ENCODE data around the gene TMEM53.

The TMEM53 gene

DNA sequence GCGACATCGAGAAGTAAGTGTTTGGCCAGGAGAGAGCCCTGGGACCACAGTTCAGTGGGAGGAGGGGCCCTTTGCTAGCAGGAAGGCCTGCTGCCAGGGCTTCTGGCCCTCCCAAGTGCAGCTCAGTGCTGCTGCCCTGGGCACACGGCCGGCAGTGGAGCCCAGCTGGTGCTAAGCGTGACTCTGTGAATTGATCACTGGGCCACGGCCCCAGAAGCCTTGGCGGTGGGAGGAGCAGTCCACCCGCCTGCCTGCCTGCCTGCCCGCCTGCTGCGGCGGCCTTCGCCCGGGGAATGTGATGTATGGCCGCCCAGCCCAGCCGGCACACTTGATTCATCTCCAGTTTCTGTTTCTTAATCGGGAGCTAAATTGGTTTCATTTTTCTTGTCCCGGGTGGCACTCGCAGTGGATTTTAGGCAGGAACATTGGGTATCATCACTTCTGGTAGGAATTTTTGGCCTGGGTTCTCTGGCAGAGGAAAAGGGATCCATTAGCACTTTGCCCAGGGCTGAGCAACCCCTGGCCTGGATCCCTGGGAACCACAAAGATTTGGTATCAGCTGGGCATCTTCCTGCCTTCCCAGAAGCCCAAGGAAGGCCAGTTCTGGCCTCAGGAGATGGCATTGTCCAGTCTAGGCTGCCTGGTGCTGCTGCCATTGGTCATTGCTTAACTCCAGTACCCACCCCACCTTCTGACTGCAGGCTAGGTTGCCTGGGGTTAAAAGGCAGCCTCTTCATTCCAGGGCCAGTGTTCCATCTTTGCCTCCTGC is 28.6 kb downstream of the TMEM53 start:
- DNase-seq = no peak

DNA sequence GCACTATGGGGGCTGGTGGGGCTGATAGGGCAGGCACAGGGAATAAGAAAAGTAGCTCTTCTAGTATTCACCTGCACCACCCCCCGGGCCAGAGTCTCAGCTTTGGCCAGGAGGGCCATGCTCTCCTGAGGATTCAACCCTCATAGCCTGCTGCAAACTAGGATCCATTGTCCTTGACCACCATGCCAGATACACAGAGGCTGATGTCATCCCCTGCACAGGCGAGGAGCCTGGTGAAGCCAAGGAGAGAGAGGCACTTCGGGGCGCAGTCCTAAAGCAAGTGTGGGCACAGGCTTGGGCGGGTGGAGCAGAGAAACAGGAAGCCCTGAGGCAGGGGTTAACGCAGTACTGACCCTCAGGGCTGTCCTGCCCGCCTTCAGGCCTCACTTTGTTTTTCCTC is 29.5 kb downstream of the TMEM53 start:
- DNase-seq = no peak

DNA sequence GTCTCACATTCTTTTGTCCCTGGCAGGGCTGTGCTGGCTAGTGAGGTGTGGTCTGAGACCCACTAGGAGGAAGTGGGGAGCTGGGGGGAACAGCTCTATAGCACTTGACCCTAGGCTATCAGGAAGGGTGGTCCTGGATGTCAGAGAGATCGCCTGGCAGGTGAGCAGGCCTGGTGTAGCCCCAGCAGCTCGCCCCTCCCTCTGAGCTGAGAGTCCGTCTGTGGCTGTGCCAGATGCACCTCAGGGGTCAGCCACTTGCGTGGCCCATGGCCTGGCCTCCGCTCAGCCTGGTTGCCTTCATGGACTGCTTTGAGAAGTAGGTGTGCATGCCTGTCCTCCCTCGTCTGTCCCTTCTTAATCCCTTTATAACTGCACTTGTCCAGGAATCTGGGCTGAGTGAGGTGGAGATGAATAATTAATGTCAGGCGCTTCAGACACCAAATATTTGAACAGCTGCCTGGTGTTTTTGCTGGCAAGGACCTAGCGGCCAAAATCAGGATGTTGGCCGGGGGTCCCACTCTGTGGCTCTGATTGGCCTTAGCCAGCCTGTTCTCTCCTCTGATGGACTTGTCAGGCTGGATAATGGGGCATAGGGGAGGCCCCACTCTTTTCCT is 30.5 kb downstream of the TMEM53 start:
- no peak for DNase-seq

DNA sequence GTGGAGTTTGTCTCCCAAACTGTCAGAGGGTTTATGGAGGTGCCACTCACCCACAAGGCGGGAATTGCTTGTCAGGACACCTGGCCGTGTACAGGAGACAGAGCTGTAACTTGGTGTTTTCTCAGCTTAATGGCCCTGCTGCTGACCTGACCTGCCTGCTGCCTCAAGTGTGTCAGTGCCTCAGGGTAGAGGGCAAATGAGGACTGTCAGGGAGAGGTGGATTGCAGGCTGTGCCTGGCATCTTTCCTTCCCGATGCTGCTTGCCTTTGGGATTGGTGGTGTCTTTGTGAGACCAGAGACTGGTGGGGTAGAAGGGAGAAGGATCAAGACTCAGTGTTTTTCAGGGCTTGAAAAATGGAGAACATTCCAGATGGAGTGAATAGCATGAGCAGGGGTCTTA is 31.4 kb downstream of the TMEM53 start:
- DNase-seq = no peak

DNA sequence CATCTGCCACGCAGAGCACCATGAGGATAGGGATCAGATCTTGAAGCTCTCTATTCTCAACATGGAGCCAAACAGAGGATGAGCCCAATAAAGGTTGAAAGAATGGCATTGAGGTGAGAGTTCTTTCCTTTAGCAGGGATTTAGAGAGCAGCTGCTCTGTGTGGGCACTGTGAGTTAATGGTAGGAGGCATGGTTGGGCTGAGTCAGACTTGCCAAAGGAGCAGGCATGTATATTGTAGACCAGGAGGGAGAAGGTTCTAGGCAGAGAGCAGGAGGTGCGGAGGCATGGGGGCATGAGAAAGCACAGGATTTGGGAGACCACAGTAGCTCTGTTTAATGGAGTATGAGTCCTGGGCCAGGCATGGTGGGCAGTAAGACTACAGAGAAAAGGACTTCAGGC is 32.0 kb downstream of the TMEM53 start:
- DNase-seq = no peak

DNA sequence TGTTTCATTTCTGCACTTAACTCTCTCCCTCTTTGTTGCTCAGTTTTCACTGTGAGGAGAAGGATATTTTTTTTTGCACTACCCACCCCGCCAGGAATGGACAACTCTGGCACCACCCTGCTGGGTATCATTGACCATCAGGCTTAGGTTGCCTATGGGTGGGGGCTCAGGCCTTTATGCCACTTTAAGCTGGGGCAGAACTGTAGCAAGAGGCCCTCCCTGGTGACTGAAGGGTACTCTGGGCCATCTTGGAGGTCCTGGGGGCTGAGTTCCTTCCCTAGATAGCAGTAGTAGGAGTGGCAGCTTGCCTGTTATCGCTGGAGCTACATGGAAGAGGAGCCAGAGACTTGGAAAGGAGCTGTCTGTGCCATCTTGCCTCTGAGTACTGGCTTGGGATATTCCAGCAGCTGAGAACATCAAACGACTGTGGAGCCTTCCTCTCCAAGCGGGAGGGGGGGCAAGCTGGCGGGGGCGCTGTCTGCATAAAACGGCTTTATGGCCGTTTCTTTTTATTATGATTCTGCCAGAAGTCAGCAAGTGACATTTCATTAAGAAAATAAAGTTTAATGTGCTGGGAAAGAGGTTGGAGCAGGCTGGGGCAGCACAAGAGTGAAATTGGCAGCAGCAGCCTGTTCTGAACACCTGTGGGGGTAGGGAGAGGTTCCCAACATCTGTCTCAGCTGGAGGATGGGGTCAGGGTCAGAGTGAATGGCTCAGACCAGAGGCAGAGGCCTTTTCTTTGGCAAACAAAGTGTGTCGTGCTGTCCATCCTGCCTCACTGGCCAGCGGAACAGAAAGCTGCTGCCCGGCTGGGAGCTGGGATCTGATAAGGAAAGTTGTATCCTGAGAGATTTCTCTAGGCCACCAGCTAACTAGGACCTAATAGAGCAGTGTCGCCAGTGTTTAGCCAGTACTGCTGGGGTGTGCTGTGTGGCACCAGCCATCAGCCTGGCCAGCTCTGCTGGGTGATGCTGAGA is 32.9 kb downstream of the TMEM53 start:
- DNase-seq = no peak

DNA sequence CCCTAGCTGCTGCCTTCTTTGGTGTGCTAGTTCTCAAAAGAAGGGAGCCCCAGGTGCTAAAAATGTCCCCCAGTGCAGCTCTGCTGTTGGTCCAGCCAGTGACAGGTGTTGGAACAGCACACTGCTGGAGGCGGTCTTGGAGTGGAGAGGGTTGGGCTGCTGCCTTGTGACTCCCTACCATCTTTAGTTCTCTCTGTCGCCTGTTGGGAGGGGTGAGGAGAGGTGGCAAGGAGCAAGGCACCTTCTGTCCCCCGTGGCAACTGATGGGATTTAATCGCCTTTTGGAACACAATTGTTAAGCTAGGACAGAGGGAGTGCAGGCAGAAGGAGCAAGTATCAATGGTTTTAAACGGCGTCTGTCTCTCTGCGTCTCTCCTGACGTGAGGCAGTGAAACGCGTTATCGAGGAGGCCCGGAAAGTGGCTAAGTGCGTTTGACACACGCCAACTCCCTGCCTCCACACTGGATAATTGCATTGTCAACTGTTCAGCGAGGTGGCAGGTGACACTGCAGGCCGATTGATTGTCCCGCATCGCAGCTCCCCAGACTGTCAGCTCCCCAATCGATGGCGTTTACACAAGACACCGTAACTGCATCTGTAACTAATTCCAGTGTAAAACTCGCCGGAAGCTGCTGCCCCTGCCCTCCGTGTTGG is 34.0 kb downstream of the TMEM53 start:
- no peak for DNase-seq

DNA sequence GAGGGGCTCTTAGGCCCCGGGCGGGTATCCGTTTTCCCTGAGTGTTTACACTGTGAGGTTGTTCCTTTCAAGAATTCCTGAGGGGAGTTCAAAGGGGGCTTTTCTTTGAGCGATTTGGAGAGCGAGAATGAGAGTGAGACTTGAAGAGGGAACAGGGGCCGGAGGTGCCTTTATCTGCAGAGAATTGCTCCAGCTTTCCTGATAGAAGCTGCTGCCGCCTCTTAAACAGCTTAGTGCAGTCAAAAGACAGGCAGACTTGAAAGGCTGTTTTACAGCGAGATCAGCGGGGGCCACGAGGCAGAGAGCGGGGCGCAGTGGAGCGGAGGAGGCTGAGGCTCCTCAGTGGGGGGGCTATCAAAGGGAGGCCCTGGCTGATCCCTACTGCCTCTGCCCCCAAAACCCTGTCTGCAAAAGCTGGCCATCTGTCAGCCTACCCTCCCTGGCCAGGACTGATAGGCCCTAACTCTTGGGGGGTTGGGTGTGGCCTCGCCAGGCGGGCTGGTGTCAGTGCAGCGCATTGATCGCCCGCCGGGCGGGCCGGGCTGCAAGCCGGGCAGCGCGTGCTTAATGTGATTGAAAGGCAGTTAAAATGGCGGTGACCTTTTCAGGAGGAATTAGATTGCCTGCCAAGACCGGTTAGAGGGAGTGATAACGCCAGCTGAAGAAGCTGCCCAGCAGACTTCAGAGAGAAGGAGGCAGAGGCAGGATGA is 36.4 kb downstream of the TMEM53 start:
- DNase-seq = no peak

DNA sequence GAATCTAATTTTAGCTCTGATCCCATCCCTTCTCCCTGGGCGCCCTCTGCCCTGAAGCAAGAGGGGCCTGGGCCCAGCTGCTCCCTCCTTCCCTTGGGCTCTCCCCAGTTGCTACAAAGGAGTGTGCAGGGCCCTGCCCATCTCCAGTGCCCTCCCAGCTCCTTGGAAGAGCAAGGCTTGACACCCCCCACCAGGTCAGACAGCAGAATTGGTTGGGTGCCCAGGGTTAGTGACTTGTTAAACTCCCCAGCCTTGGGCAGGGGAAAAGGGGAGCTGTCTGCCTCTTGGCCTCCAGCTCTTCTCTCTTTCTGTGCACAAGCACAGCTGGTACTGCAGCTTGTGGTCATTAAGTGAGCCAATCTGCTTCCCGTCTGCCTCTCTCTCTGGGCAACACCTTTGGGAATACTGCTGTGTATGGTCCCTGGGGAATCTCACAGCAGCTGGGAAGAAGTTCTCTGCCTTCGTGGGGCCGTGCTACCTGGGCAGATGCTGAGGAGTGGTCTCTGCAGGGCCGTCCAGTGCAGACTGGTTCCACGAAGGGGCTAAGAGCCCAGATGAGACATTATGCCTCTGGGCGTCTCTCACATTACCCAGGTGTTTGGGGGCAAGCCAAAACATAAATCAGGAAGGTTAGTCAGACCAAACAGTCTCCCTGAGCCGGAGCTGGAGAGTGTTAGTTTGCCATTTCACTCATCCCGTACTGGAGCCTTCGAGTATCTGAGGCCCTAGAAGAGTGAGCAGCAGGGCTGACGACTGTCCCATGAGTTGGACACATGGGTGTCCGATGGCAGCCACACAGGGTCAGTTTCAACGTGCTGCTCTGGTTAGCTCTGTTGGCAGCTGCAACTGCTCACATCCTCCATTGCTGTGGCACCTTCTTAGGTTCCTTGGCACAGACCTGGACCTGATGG is 37.3 kb downstream of the TMEM53 start:
- no peak for DNase-seq

DNA sequence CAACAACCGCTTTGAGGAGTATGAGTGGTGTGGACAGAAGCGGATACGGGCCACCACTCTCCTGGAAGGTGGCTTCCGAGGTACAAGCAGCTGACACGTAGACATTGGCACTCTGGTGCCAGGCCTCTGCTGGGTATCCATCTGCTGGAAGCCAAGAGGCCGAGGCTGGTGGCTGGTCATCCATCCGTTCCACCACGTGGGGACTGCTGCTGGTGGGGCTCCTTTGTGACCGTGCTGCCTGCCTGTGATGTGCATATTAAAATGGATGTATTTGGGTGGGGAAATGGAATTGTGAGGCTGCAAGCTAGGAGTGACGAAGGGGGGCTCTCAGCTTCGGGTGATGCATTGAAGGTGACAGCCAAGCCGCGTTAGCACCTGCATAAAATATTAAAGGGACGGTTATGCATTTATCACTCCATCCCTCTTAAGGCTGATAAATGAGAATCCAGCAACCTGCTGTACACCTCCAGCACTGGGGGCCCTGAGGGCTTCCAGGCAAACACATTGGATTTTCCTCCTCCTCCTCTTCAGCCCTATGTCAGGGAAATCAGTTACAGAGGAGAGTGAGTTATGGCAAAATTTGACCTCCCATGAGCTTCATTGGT is 38.1 kb downstream of the TMEM53 start:
- DNase-seq = no peak

DNA sequence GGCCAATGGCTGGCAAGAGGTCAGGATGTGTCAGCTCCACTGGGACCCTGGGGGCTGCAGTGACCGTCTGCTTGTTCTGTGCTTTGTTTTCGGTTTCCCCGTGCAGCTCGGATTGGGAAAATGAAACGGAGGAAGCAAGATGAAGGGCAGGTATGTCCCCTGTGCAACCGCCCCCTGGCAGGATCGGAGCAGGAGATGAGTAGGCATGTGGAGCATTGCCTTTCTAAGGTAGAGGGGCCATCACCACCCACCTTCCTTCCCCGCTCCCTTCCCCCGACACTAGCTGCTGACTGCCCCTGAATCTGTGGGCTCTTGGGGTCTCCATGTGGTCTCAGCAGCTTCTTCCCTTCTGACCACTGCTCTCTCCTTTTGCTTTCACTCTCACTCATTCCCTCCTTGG is 38.8 kb downstream of the TMEM53 start:
- no peak for DNase-seq

DNA sequence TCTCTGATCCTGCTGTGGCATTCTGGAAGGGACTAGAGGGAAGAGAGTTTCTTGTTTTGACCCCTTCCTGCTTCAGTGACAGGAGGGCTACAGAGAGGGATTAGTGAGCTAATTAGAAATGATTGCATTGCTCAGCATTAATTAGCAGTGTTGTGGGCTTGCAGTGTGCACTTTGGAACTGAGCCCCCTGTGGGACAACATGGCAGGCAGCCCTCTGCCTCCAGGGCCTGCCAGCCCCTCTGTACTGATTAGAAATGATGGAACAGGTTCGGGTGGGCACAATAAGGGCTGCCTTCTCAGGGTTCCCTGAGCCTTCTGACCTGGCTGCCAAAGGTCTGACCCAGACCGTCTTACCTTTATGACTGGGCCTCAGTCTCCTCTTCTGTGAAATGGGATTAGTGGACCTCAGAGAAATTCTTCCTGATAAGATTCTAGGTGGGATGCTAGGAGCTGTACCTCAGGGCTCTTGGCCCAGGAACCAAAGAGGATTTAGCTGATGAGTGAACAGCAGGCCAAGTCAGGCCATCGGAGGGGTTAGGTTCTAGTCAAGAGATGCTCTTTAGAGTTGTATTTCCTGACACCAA is 39.6 kb downstream of the TMEM53 start:
- no peak for DNase-seq

DNA sequence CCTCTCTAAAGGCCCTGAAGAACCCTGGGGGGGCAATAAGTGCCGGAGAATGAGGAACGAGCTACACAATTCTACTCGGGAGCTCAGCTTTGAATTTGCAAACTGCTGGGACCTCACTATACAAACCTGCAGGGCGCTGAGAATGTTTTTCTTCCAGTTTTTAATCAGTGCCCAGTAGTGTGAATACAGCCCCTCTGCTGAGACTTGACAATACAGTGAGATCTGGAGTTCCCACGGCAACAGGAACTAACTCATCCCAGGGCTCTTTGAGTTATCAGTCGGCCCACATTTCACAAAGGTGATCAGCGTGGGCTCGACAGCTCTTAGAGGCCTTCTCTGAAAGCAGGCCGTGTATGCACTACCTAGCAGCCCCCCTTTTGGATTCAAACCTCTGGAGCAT is 41.7 kb downstream of the TMEM53 start:
- DNase-seq = no peak

DNA sequence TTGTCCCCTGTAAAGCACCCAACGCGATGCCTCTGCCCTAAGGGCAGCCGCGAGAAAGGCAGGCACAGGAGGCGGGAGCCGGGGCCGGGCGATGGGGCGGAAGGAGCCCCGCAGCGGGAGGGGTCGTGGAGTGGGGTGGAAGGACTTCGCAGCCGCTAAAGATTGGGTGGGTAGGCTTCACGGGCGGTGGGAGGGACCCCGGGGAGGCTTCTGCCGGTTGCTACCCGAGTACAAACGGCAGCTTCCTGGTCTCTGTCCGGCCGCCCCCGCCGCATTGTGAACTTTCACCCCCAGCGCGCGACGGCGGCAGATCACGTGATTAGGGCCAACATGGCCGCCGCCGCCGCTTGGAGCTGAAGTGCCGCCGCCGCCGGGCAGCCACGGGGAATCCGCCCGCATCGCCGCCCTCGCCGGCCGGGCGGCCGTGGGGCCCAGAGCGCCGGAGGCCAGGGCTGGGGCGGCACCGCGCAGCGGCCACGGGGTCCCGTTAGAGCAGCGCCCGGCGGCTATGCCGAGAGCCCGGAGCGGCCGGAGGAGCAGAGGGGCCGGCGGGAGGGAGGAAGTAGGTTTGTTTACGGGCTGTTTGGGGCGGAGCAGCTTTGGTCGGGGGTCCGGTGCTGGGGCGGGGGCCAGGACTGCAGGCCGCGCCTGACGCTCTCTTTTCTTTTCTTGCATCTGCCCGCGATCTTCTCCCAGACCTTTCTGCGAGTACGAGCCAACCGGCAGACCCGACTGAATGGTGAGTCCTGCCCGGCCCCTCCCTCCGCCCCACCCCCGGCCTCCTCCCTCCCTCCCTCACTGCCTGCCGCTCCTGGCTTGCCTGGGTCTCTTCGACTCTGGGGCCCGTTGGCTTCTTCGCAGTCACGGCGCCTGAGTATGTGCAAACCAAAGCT is 42.4 kb downstream of the TMEM53 start:
- DNase-seq = peak in 1 of 2 experiments; percentile 33

DNA sequence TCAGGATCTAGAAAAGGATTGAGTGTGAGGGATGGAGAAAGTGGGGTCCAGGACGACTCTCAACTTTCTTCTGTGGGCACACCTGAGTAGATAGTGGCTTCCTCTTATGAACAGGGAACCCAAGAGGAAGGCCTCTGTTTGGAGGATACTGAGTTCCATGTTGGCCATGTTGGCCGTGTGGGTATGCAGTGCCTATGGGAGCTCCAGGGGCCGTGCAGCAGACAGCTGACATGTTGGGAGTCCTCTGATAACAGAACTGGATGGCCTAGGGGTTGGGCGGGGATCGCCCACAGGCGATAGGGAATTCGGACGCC is 43.0 kb downstream of the TMEM53 start:
- no peak for DNase-seq

DNA sequence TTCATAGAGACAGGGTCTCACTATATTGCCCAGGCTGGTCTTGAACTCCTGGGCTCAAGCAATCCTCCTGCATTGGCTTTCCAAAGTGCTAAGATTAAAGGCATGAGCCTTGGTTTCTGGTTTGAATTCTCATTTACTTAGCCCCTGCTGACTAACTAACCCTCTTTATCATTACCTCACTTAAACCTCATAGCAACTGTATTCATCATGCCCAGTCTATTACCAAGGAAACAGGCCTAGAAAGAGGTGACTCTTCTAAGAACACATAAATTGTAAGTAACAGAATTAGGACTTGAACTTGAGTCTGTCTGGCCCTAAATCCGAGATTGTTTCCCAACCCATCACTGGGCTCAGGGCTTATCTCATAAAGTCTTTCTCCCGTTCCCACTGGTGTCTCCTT is 44.2 kb downstream of the TMEM53 start:
- DNase-seq = no peak

DNA sequence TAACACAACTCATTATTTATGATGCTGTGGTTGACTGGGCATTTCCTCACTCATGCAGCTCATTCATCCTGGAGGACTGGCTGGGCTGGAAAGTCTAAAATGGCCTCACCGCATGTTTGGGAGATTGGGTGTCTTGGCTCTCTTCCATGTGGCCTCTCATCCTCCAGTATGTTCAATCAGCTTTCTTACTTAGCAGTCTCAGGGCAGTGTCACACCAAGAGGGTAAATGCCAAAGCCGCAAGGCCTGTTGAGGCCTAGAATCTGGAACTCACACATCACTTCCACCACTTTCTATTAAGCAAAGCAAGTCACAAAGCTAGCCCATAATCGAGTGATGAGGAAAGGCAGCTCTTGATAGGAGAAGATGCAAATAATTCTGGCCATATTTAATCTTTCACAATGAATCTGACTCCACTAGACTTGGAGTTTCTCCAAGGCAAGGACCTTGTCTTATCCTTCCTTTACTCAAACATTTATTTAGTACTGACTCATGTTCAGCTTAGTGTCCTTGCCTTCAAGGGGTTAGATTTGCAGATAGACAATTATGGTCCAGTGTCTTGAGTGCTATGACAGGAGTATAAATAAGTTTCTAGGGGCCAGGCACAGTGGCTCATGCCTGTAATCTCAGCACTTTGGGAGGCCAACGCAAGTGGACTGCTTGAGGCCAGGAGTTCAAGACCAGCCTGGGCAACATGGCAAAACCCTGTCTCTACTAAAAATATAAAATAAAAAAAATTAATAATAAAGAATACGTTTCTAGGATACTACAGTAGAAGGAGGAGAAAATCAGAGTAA is 45.1 kb downstream of the TMEM53 start:
- no peak for DNase-seq

DNA sequence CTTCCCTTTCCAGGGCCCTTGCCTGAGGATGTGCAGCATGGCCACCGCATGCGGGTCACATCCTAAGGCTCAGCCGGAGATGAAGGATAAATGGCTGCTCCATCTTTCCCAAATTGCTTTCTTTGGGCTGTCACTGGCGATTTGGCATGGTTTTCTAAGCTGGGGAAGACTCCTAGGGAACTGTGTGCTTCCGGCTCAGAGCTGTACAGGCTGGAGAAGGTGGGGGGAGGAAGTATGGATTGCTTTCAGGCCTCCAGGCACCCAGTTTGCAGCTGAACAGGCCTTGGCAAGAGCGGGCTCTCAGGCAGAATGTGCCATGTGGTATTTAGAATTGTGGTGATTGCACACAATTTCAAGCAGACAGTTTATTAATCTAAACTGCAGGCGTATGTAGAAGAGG is 48.9 kb downstream of the TMEM53 start:
- no peak for DNase-seq
